ENCODE measurements around the gene FOXRED2.

FOXRED2 gene

GRCh38 chr22:36505998-36506635 lies 723 bp downstream of the FOXRED2 start:
- DNase-seq (ENCODE audit: insufficient read length, low spot score): no peak
- no peak for FAIRE-seq
- TF ChIP-seq POLR2AphosphoS5 (IDR thresholded peaks at IDR 0.05; ENCODE audit: low read depth, low read length) (no peak), PAX5 (IDR thresholded peaks at IDR 0.05; ENCODE audit: insufficient read depth, low read length, severe bottlenecking) (no peak), POU2F2 (IDR thresholded peaks at IDR 0.05; ENCODE audit: low read depth, low read length) (no peak), SPI1 (IDR thresholded peaks at IDR 0.05; ENCODE audit: low read depth, low read length) (no peak), POLR2A (IDR thresholded peaks at IDR 0.05; ENCODE audit: low read depth, low read length) (no peak), TAF1 (IDR thresholded peaks at IDR 0.05; ENCODE audit: low read depth, low read length) (no peak)

GRCh38 chr22:36497910-36498665 lies 8.8 kb downstream of the FOXRED2 start:
- FAIRE-seq (no peak), DNase-seq (ENCODE audit: insufficient read length, low spot score) (no peak)
- TF ChIP-seq POLR2A (IDR thresholded peaks at IDR 0.05; ENCODE audit: low read depth, low read length) (no peak), PAX5 (IDR thresholded peaks at IDR 0.05; ENCODE audit: insufficient read depth, low read length, severe bottlenecking) (no peak), TAF1 (IDR thresholded peaks at IDR 0.05; ENCODE audit: low read depth, low read length) (no peak), POU2F2 (IDR thresholded peaks at IDR 0.05; ENCODE audit: low read depth, low read length) (no peak), POLR2AphosphoS5 (IDR thresholded peaks at IDR 0.05; ENCODE audit: low read depth, low read length) (no peak), SPI1 (IDR thresholded peaks at IDR 0.05; ENCODE audit: low read depth, low read length) (no peak)

DNA sequence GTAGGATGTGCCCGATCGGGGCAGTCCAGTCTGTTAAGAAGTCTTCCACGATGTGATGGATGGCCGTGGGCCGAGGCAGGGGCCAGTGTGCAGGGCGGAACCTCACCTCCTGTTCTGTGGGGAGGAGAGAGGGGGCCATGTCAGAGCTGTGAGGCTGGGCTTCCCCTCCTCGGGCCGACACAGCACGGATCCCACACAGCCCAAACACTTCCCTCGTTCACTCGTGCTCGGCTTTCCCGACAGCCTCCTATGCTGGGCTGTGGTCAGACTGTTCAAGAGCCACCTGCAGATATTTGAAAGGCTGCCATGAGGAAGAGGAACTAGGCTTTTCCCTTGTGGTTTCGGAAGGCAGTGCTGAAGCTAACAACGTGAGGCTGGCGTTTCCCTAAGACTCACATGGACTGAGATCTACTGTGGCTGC lies 13.1 kb downstream of the FOXRED2 start:
- DNase-seq (ENCODE audit: insufficient read length, low spot score): peak; percentile 57
- TF ChIP-seq POLR2A (IDR thresholded peaks at IDR 0.05; ENCODE audit: low read depth, low read length): no peak
- peak; percentile 92 for TF ChIP-seq SPI1 (IDR thresholded peaks at IDR 0.05; ENCODE audit: low read depth, low read length)
- peak; percentile 87 for FAIRE-seq

- FAIRE-seq (no peak), DNase-seq (ENCODE audit: insufficient read length, low spot score) (no peak)
- TF ChIP-seq POU2F2 (IDR thresholded peaks at IDR 0.05; ENCODE audit: low read depth, low read length): no peak
- TF ChIP-seq PAX5 (IDR thresholded peaks at IDR 0.05; ENCODE audit: insufficient read depth, low read length, severe bottlenecking): no peak
- TF ChIP-seq TAF1 (IDR thresholded peaks at IDR 0.05; ENCODE audit: low read depth, low read length): no peak
- no peak for TF ChIP-seq SPI1 (IDR thresholded peaks at IDR 0.05; ENCODE audit: low read depth, low read length)
- TF ChIP-seq POLR2AphosphoS5 (IDR thresholded peaks at IDR 0.05; ENCODE audit: low read depth, low read length): no peak
- TF ChIP-seq POLR2A (IDR thresholded peaks at IDR 0.05; ENCODE audit: low read depth, low read length): no peak
Measured at GRCh38 chr22:36492109-36492508, 14.7 kb downstream of the FOXRED2 start.

DNA sequence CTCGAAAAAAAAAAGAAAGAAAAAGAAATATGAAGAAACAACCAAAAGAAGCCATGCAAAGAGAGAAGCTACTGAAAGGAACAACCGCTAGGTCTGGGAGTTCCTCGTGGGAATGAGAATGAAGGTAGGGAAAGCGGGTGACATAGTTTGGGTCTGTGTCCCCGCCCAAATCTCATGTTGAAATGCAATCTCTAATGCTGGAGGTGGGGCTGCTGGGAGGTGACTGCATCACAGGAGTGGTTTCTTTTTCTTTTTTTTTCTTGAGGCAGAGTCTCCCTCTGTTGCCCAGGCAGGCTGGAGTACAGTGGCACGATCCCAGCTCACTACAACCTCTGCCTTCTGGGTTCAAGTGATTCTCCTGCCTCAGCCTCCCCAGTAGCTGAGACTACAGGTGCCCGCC lies 15.7 kb downstream of the FOXRED2 start:
- FAIRE-seq (no peak), DNase-seq (ENCODE audit: insufficient read length, low spot score) (no peak)
- TF ChIP-seq POLR2AphosphoS5 (IDR thresholded peaks at IDR 0.05; ENCODE audit: low read depth, low read length) (no peak), POU2F2 (IDR thresholded peaks at IDR 0.05; ENCODE audit: low read depth, low read length) (no peak), SPI1 (IDR thresholded peaks at IDR 0.05; ENCODE audit: low read depth, low read length) (no peak), POLR2A (IDR thresholded peaks at IDR 0.05; ENCODE audit: low read depth, low read length) (no peak), TAF1 (IDR thresholded peaks at IDR 0.05; ENCODE audit: low read depth, low read length) (no peak), PAX5 (IDR thresholded peaks at IDR 0.05; ENCODE audit: insufficient read depth, low read length, severe bottlenecking) (no peak)

DNA sequence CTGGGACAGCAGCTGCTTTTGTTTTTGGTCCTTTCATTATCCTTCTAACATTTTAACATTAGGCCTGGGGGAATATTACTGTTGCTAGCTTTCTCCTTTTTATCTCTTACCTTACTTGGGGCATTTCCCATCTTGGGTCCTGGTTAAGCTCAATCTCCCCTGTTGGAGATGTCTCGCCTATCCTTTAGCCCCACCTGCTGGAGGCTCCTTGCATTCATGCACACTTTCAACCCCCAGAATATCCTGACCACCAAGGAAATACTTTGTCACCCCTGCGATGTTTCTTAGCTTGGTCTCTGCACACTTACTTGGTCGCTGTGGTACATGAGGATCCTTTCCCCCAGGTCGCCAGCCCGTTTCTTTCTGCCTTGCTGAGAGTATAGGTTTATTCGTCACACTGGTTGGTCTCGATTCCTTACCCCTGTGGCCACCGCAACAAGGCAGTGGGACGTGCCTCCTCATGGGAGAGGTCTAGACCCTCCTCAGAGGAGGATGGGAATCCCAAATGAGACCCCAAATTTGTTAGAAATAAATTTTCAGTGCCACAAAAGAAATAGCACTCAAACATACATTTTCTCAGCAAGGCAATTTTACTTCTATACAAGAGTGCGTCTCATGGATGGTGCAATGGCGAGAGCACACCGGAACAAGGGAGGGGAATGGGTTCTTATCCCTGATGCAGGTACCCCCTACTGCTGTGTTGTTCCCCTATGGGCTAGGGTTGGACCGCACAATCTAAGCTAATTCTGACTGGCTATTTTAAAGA lies 20.0 kb downstream of the FOXRED2 start:
- FAIRE-seq (peak; percentile 20), DNase-seq (ENCODE audit: insufficient read length, low spot score) (no peak)
- no peak for TF ChIP-seq SPI1 (IDR thresholded peaks at IDR 0.05; ENCODE audit: low read depth, low read length)
- TF ChIP-seq POLR2A (IDR thresholded peaks at IDR 0.05; ENCODE audit: low read depth, low read length): no peak
- no peak for TF ChIP-seq POU2F2 (IDR thresholded peaks at IDR 0.05; ENCODE audit: low read depth, low read length)
- TF ChIP-seq PAX5 (IDR thresholded peaks at IDR 0.05; ENCODE audit: insufficient read depth, low read length, severe bottlenecking): no peak
- TF ChIP-seq POLR2AphosphoS5 (IDR thresholded peaks at IDR 0.05; ENCODE audit: low read depth, low read length): no peak

DNA sequence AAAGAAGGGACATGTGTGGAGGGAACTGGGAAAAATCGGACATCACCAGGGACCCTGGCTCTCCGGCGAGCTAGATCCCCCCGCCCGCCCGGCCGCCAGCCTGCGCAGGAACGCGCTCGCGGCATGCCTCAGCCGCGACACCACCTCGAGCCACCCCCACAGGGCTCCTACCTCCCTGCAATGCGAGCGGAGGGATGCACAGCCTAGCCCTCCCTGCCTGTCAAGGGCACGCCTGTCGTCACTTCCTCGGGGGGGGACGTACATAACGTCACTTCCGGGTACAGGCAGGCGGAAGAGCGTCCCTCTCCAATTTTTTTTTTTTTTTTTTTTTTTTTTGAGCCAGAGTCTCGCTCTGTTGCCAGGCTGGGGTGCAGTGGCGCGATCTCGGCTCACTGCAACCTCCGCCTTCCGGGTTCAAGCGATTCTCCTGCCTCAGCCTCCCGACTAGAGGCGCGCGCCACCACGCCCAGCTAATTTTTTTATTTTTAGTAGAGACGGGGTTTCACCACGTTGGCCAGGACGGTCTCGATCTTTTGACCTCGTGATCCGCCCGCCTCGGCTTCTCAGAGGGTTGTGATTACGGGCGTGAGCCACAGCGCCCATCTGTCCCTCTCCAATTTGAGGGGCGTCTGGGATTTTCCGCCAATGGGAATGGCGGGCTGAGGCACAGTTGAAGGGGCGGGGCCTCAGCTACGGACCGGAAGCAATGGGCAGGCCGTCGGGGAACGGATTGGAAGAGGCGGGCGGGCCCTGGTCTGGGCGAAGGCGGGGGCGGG lies 25.3 kb downstream of the FOXRED2 start, which contains the start of gene TXN2:
TXN2 (minus strand) TSS at position 248 of the 776 bp plus-strand sequence. CDS start 803 bp downstream, outside the sequence.
- DNase-seq (ENCODE audit: insufficient read length, low spot score): peak; percentile 99
- TF ChIP-seq SPI1 (IDR thresholded peaks at IDR 0.05; ENCODE audit: low read depth, low read length) (peak; percentile 60), POU2F2 (IDR thresholded peaks at IDR 0.05; ENCODE audit: low read depth, low read length) (peak; percentile 84), TAF1 (IDR thresholded peaks at IDR 0.05; ENCODE audit: low read depth, low read length) (peak; percentile 92), POLR2A (IDR thresholded peaks at IDR 0.05; ENCODE audit: low read depth, low read length) (peak; percentile 98), POLR2AphosphoS5 (IDR thresholded peaks at IDR 0.05; ENCODE audit: low read depth, low read length) (peak; percentile 98), PAX5 (IDR thresholded peaks at IDR 0.05; ENCODE audit: insufficient read depth, low read length, severe bottlenecking) (no peak)
- peak; percentile 100 for FAIRE-seq

DNA sequence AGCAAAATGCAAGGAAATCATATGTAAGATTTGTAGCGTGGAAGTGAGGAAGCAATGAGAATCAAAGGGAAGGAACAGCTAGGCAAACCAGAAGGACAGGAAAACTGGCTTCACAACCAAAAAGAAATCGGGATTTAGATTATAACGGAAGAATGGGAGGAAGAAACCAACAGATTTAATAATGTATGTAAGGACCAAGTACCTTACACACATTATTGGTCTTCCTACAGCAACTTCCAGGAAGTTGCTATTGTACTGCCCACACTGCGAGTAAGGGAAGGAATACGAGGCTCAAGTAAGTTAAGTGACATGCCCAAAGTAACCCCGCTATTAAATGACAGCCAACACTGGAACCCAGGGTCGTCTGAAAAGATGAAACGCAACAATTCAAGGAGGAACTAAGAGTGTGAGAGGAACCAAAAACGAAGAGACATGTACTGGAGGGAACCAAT lies 25.9 kb downstream of the FOXRED2 start:
- DNase-seq (ENCODE audit: insufficient read length, low spot score) (no peak), FAIRE-seq (no peak)
- TF ChIP-seq TAF1 (IDR thresholded peaks at IDR 0.05; ENCODE audit: low read depth, low read length) (no peak), POLR2AphosphoS5 (IDR thresholded peaks at IDR 0.05; ENCODE audit: low read depth, low read length) (no peak), POU2F2 (IDR thresholded peaks at IDR 0.05; ENCODE audit: low read depth, low read length) (no peak), POLR2A (IDR thresholded peaks at IDR 0.05; ENCODE audit: low read depth, low read length) (no peak), SPI1 (IDR thresholded peaks at IDR 0.05; ENCODE audit: low read depth, low read length) (no peak), PAX5 (IDR thresholded peaks at IDR 0.05; ENCODE audit: insufficient read depth, low read length, severe bottlenecking) (no peak)

Data from GM12891 (cell line).